Measurements from ENCODE around the gene PDSS2. TPM values are rescaled to one million over a fixed set of nuclear protein-coding genes. Genes with fewer than 3 reads are reported as not detected.
"Not testable (repeated sequence)": the region's sequence is repeated elsewhere in the genome, so short reads cannot be mapped to it uniquely, and the experiment has no call there.

Gene PDSS2
- total RNA-seq, 1 donor from 2014 or later = 12.4 TPM

DNA sequence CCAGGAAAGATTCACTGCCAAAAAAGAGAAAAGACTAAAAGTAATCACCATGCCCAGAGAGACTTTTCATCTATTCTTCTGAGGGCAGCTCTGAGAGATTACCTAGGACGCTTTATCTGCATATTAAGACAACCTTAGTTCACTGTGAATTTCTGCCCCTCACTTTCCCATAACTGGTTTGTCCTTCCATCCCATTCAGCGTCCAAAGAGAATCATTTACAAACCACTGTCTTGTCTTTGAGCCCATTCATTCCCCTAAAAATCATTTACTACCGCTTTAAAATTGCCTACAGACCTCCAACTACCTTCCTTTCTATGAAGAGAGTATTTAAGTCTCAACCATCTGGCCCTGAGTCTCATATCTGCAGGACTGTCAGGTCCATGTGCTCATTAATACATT, 149.0 kb downstream of the PDSS2 start:
- Mint-ChIP-seq H3K4me1 (ENCODE audit: unreplicated experiment) (no peaks in the 10 kb centered on the region), H3K27me3 (ENCODE audit: unreplicated experiment) (no peaks in the 10 kb centered on the region)

DNA sequence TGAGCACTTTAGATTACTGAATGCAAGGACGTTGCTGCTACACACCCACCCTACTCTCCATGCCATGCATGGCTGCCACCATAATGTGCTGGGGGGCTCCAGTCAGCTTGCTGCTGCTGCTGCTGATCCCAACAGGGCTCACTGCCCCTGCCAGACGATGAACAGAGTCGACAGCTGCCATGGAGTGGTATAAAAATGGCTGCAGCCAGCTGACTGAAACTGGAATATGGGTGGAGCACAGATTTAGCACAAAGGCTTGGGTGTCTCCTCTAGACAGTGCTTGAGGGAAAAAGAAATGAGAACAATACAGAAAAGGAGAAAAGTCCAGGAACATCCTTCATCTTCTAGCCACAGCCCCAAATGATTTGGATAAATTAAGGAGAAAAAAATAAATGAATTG, 150.7 kb downstream of the PDSS2 start:
- H3K4me3 Mint-ChIP-seq (ENCODE audit: unreplicated experiment) = no peak overlapping the region
- H3K4me1 Mint-ChIP-seq (ENCODE audit: unreplicated experiment) = no peaks in the 10 kb centered on the region
- DNase-seq (ENCODE audit: extremely low spot score, unreplicated experiment) = no peak
- H3K9me3 Mint-ChIP-seq (ENCODE audit: unreplicated experiment) = no peaks in the 10 kb centered on the region
- H3K27ac Mint-ChIP-seq (ENCODE audit: unreplicated experiment) = no peak overlapping the region
- no peaks in the 10 kb centered on the region for H3K36me3 Mint-ChIP-seq (ENCODE audit: unreplicated experiment)
- H3K27me3 Mint-ChIP-seq (ENCODE audit: unreplicated experiment) = no peaks in the 10 kb centered on the region
- TF ChIP-seq, protein P1, sequence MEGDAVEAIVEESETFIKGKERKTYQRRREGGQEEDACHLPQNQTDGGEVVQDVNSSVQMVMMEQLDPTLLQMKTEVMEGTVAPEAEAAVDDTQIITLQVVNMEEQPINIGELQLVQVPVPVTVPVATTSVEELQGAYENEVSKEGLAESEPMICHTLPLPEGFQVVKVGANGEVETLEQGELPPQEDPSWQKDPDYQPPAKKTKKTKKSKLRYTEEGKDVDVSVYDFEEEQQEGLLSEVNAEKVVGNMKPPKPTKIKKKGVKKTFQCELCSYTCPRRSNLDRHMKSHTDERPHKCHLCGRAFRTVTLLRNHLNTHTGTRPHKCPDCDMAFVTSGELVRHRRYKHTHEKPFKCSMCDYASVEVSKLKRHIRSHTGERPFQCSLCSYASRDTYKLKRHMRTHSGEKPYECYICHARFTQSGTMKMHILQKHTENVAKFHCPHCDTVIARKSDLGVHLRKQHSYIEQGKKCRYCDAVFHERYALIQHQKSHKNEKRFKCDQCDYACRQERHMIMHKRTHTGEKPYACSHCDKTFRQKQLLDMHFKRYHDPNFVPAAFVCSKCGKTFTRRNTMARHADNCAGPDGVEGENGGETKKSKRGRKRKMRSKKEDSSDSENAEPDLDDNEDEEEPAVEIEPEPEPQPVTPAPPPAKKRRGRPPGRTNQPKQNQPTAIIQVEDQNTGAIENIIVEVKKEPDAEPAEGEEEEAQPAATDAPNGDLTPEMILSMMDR (IDR thresholded peaks at IDR 0.05) = no peak

More for the DNA sequence above, 149.0 kb downstream of the PDSS2 start:
- TF ChIP-seq, protein P1 (IDR thresholded peaks at IDR 0.05) = no peak
- no peak for DNase-seq (ENCODE audit: extremely low spot score, unreplicated experiment)
- Mint-ChIP-seq H3K36me3 (ENCODE audit: unreplicated experiment) (no peaks in the 10 kb centered on the region), H3K4me3 (ENCODE audit: unreplicated experiment) (no peak overlapping the region), H3K9me3 (ENCODE audit: unreplicated experiment) (no peaks in the 10 kb centered on the region), H3K27ac (ENCODE audit: unreplicated experiment) (no peak overlapping the region)

DNA sequence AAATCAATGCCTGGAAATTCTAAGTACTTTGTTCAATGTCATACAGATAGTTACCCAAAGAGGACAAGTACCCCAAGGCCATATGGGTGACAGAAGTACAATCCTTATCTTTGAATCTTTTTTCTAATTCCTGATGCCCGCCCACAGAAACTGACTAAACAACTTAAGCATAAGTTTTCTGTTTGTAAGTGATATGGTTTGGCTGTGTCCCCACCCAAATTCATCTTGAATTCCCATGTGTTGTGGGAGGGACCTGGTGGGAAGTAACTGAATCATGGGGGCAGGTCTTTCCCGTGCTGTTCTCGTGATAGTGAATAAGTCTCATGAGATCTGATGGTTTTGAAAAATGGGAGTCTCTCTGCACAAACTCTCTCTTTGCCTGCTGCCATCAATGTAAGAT, 153.4 kb downstream of the PDSS2 start:
- H3K9me3 Mint-ChIP-seq (ENCODE audit: unreplicated experiment); DNase-seq (ENCODE audit: extremely low spot score, unreplicated experiment); H3K27ac Mint-ChIP-seq (ENCODE audit: unreplicated experiment); H3K36me3 Mint-ChIP-seq (ENCODE audit: unreplicated experiment); H3K4me1 Mint-ChIP-seq (ENCODE audit: unreplicated experiment); H3K27me3 Mint-ChIP-seq (ENCODE audit: unreplicated experiment); H3K4me3 Mint-ChIP-seq (ENCODE audit: unreplicated experiment): not testable (repeated sequence)

DNA sequence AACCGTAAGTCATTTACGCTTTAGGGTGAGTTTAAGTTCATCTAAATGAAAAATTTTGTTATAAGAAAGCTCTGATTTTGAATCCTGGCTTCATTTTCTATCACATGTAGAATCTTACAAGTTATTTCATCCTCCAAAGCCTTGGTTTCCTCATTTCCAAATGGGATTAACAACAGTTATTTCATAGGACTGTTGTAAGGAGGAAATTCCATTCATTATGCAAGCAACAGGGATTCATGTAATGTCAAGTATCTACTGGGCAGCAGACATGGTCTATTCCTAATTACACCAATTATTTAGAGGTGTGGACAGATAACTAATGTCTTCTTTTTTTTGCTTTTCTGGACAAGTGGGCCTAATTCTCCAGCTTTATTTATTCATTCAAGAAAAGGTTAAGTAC, 154.0 kb downstream of the PDSS2 start:
- TF ChIP-seq, protein P1 (IDR thresholded peaks at IDR 0.05) = no peak
- H3K4me3 Mint-ChIP-seq (ENCODE audit: unreplicated experiment) = no peak overlapping the region
- no peaks in the 10 kb centered on the region for H3K27me3 Mint-ChIP-seq (ENCODE audit: unreplicated experiment)
- H3K27ac Mint-ChIP-seq (ENCODE audit: unreplicated experiment) = no peak overlapping the region
- H3K36me3 Mint-ChIP-seq (ENCODE audit: unreplicated experiment) = no peaks in the 10 kb centered on the region
- DNase-seq (ENCODE audit: extremely low spot score, unreplicated experiment) = no peak
- H3K9me3 Mint-ChIP-seq (ENCODE audit: unreplicated experiment) = no peaks in the 10 kb centered on the region
- no peaks in the 10 kb centered on the region for H3K4me1 Mint-ChIP-seq (ENCODE audit: unreplicated experiment)

DNA sequence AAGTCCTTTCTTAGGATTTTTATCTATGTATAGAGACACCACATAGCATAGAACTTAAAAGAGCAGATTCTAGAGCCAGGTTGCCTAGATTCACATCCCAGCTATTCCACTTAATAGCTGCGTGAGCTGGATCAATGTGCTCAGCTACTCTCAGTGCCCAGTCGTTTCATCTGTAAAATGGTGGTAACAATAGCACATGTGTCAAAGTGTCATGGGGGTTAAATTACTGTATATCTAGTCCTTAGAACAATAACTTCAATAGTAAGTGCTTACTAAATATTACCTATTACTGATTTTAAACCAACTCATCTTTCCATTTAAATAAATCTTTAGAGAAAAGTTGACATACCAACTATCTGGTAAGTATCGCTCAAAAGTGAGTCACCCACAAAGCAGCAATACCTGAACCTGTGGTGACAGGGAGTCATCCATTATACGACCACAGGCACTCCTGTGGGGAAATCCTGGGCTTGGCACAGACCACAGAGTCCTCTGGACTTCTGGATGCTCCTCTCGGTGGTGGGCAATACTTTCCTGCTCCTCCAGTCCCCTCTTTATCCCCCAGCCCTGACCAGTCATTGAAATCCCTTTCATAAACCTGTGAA, 154.8 kb downstream of the PDSS2 start:
- H3K27me3 Mint-ChIP-seq (ENCODE audit: unreplicated experiment) = no peaks in the 10 kb centered on the region
- H3K27ac Mint-ChIP-seq (ENCODE audit: unreplicated experiment) = no peak overlapping the region
- no peaks in the 10 kb centered on the region for H3K4me1 Mint-ChIP-seq (ENCODE audit: unreplicated experiment)
- TF ChIP-seq, protein P1 (IDR thresholded peaks at IDR 0.05) = no peak
- H3K36me3 Mint-ChIP-seq (ENCODE audit: unreplicated experiment) = no peaks in the 10 kb centered on the region
- DNase-seq (ENCODE audit: extremely low spot score, unreplicated experiment) = no peak
- no peak overlapping the region for H3K4me3 Mint-ChIP-seq (ENCODE audit: unreplicated experiment)
- H3K9me3 Mint-ChIP-seq (ENCODE audit: unreplicated experiment) = no peaks in the 10 kb centered on the region

DNA sequence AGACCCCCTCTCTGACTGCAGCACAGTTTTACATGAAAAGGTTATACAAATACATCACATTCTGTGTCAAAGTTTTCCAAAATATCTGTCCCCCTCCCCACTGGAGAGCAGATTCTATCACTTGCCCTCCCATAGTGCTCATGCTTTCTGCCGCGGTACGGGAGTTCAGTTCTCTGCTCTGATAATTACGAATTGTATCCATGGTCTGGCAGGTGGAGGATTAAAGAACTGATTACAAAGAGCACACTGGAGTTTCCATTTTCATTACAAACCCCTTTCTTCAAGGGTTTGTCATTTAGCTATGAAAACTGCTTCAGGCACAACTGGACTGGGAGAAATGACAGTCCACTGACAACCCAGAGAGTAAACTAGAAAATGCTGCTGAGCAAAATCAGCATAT, 166.0 kb downstream of the PDSS2 start:
- Mint-ChIP-seq H3K27me3 (ENCODE audit: unreplicated experiment) (no peaks in the 10 kb centered on the region), H3K4me1 (ENCODE audit: unreplicated experiment) (peaks cover 32% of the 10 kb centered on the region), H3K4me3 (ENCODE audit: unreplicated experiment) (no peak overlapping the region), H3K27ac (ENCODE audit: unreplicated experiment) (no peak overlapping the region), H3K9me3 (ENCODE audit: unreplicated experiment) (no peaks in the 10 kb centered on the region), H3K36me3 (ENCODE audit: unreplicated experiment) (no peaks in the 10 kb centered on the region)
- DNase-seq (ENCODE audit: extremely low spot score, unreplicated experiment) = no peak
- TF ChIP-seq, protein P1 (IDR thresholded peaks at IDR 0.05) = no peak

Measured in osteocyte (in vitro differentiated cells).